ENCODE measurements around the gene SCARF2. TPM values are rescaled to one million over a fixed set of nuclear protein-coding genes. Genes with fewer than 3 reads are reported as not detected.

SCARF2 gene
- total and polyA plus RNA-seq, 4 donors, result 0.15 to 2.0 (median 1.7) TPM

- Histone ChIP-seq H3K4me3 (ENCODE audit: low read depth in 1 of 3, low read length in 3 of 3) (no peak overlapping the region), H3K36me3 (ENCODE audit: control insufficient read depth in 4 of 4, insufficient read depth in 3 of 4, low read depth in 1 of 4, low read length in 3 of 4) (peaks cover 0 to 32% (median 10%) of the 10 kb centered on the region in 4 donors), H3K9ac (ENCODE audit: low read depth in 1 of 2, low read length in 2 of 2) (no peak overlapping the region), H3K27me3 (ENCODE audit: control insufficient read depth in 4 of 4, insufficient read depth in 4 of 4, low read length in 3 of 4) (no peaks in the 10 kb centered on the region), H3K9me3 (ENCODE audit: control insufficient read depth in 4 of 4, low read length in 3 of 4) (no peaks in the 10 kb centered on the region), H3K27ac (ENCODE audit: low read depth in 1 of 2, low read length in 2 of 2) (no peak overlapping the region), H3K4me1 (ENCODE audit: control insufficient read depth in 4 of 4, insufficient read depth in 4 of 4, low read length in 3 of 4) (peaks cover 0 to 3% (median 0%) of the 10 kb centered on the region in 4 donors)
- TF ChIP-seq EGR1 (IDR thresholded peaks at IDR 0.05; ENCODE audit: low read depth in 2 of 2), result no peak
- TF ChIP-seq MAX (IDR thresholded peaks at IDR 0.05), result no peak
- no peak for TF ChIP-seq FOXA2 (IDR thresholded peaks at IDR 0.05)
- TF ChIP-seq TAF1 (conservative IDR thresholded peaks at IDR 0.05), result no peak
- TF ChIP-seq ZBTB33 (IDR thresholded peaks at IDR 0.05), result no peak
- no peak for TF ChIP-seq RXRA (IDR thresholded peaks at IDR 0.05)
- TF ChIP-seq ATF3 (IDR thresholded peaks at IDR 0.05), result no peak
- TF ChIP-seq HNF4A (conservative IDR thresholded peaks at IDR 0.05), result no peak
- TF ChIP-seq CTCF (IDR thresholded peaks at IDR 0.05; ENCODE audit: low read depth, low read length, missing input control), result no peak
- TF ChIP-seq SP1 (IDR thresholded peaks at IDR 0.05), result no peak
- no peak for TF ChIP-seq FOXA1 (IDR thresholded peaks at IDR 0.05)
- TF ChIP-seq HNF4G (IDR thresholded peaks at IDR 0.05), result no peak
- DNase-seq (ENCODE audit: low spot score), result no peak
- 97% methylated on average over 4 of the region's 4 CpGs for WGBS
These were observed 6.7 kb upstream of the SCARF2 start for GRCh38 chr22:20444325-20444724.

- DNase-seq (ENCODE audit: low spot score), result no peak
- H3K27me3 ChIP-seq (ENCODE audit: control insufficient read depth in 4 of 4, insufficient read depth in 4 of 4, low read length in 3 of 4), result no peaks in the 10 kb centered on the region
- H3K27ac ChIP-seq (ENCODE audit: low read depth in 1 of 2, low read length in 2 of 2), result peak overlapping the region in 1 of 2 donors; percentile 2
- WGBS, result 83% methylated on average over 7 of the region's 7 CpGs
- peaks cover 0 to 32% (median 10%) of the 10 kb centered on the region in 4 donors for H3K36me3 ChIP-seq (ENCODE audit: control insufficient read depth in 4 of 4, insufficient read depth in 3 of 4, low read depth in 1 of 4, low read length in 3 of 4)
- H3K9ac ChIP-seq (ENCODE audit: low read depth in 1 of 2, low read length in 2 of 2), result no peak overlapping the region
- H3K4me3 ChIP-seq (ENCODE audit: low read depth in 1 of 3, low read length in 3 of 3), result no peak overlapping the region
- H3K4me1 ChIP-seq (ENCODE audit: control insufficient read depth in 4 of 4, insufficient read depth in 4 of 4, low read length in 3 of 4), result peaks cover 0 to 10% (median 6%) of the 10 kb centered on the region in 4 donors
- H3K9me3 ChIP-seq (ENCODE audit: control insufficient read depth in 4 of 4, low read length in 3 of 4), result no peaks in the 10 kb centered on the region
- TF ChIP-seq HNF4G (IDR thresholded peaks at IDR 0.05) (no peak), EGR1 (IDR thresholded peaks at IDR 0.05; ENCODE audit: low read depth in 2 of 2) (no peak), CTCF (IDR thresholded peaks at IDR 0.05; ENCODE audit: low read depth, low read length, missing input control) (no peak), YY1 (IDR thresholded peaks at IDR 0.05) (no peak), TAF1 (conservative IDR thresholded peaks at IDR 0.05) (no peak), ZBTB33 (IDR thresholded peaks at IDR 0.05) (no peak), HNF4A (conservative IDR thresholded peaks at IDR 0.05) (no peak), GABPA (IDR thresholded peaks at IDR 0.05 in 1 of 2, conservative IDR thresholded peaks at IDR 0.05 in 1 of 2) (no peak), RXRA (IDR thresholded peaks at IDR 0.05) (no peak), ATF3 (IDR thresholded peaks at IDR 0.05) (no peak), MAX (IDR thresholded peaks at IDR 0.05) (no peak), NR2F2 (IDR thresholded peaks at IDR 0.05) (no peak), SP1 (IDR thresholded peaks at IDR 0.05) (no peak), FOXA1 (IDR thresholded peaks at IDR 0.05) (no peak), RAD21 (IDR thresholded peaks at IDR 0.05) (no peak)
These were observed 5.1 kb upstream of the SCARF2 start for GRCh38 chr22:20442485-20443284.
